Endodermal cell (in vitro differentiated cells): ENCODE measurements around the gene NFIA. TPM values are rescaled to one million over a fixed set of nuclear protein-coding genes. Genes with fewer than 3 reads are reported as not detected.

ENCODE experiments used
- DNase-seq: peaks from one replicate; pipeline ENCODE4 v3.0.0-alpha.2; 2017
- H3K27ac ChIP-seq: 2 replicates; pipeline ENCODE4 v1.5.1; 2013; ENCODE audit warnings: mild to moderate bottlenecking, low read depth, low read length, moderate library complexity
- H3K27me3 ChIP-seq: 2 replicates; pipeline ENCODE4 v1.6.1; 2013; ENCODE audit warnings: mild to moderate bottlenecking, low read length, moderate library complexity; ENCODE audit not compliant: insufficient read depth, control insufficient read depth, poor library complexity, severe bottlenecking
- H3K36me3 ChIP-seq: 2 replicates; pipeline ENCODE4 v1.7.0; 2013; ENCODE audit warnings: mild to moderate bottlenecking, low read length, moderate library complexity; ENCODE audit not compliant: control insufficient read depth, insufficient read depth
- H3K4me1 ChIP-seq: one replicate; pipeline ENCODE4 v1.7.0; 2013; ENCODE audit warnings: low read length; ENCODE audit not compliant: control insufficient read depth, insufficient read depth
- H3K4me3 ChIP-seq: 2 replicates; pipeline ENCODE4 v1.5.1; 2013; ENCODE audit warnings: mild to moderate bottlenecking, low read length, moderate library complexity
- H3K9ac ChIP-seq: 2 replicates; pipeline ENCODE4 v1.6.1; 2013; ENCODE audit warnings: mild to moderate bottlenecking, low read length, moderate library complexity; ENCODE audit not compliant: poor library complexity, severe bottlenecking; ENCODE audit errors: extremely low read depth
- H3K9me3 ChIP-seq: 2 replicates; pipeline ENCODE4 v1.6.1; 2013; ENCODE audit warnings: mild to moderate bottlenecking, low read length, moderate library complexity; ENCODE audit not compliant: control insufficient read depth
- H3K27ac Mint-ChIP-seq: 2 replicates; pipeline ENCODE4 v1.8.0; 2020; ENCODE audit warnings: mixed read lengths
- H3K27me3 Mint-ChIP-seq: 2 replicates; pipeline ENCODE4 v1.8.0; 2021; ENCODE audit warnings: mild to moderate bottlenecking, mixed read lengths; ENCODE audit not compliant: insufficient read depth
- H3K36me3 Mint-ChIP-seq: 2 replicates; pipeline ENCODE4 v1.8.0; 2020; ENCODE audit warnings: low read depth, mixed read lengths
- H3K4me1 Mint-ChIP-seq: 2 replicates; pipeline ENCODE4 v1.8.0; 2020; ENCODE audit warnings: mixed read lengths
- H3K4me3 Mint-ChIP-seq: 2 replicates; pipeline ENCODE4 v1.8.0; 2020; ENCODE audit warnings: mild to moderate bottlenecking, moderate library complexity, mixed read lengths
- H3K9me3 Mint-ChIP-seq: 2 replicates; pipeline ENCODE4 v1.8.0; 2020; ENCODE audit warnings: mild to moderate bottlenecking, mixed read lengths
- CTCF ChIP-seq: fragments of 200-600 bp; sonication (generic); conservative IDR thresholded peaks from 2 replicates; pipeline ENCODE4 v1.5.0; 2021; ENCODE audit warnings: antibody characterized with exemption, mild to moderate bottlenecking
- WGBS, 2 experiments: methylation state at CpG; one replicate each; pipeline versions ENCODE4 v1.1.5 to v1.1.7; 2013; ENCODE audit warnings: missing lambda C conversion rate in 2 of 2, mixed read lengths in 1 of 2; ENCODE audit not compliant: insufficient coverage in 1 of 2, insufficient read length in 1 of 2; 5-methylcytosine and 5-hydroxymethylcytosine counted together
- total RNA-seq, 2 donors: library from RNA; stranded (reverse); fragmentation: NEBNext Ultra II Directional in 1 of 2; extraction: Animal tissue kit (Norgen Biotek cat#: 25700) in 1 of 2; gene quantifications; 2 replicates in 1 of 2; 3 replicates in 1 of 2; pipeline ENCODE4 v1.2.1, GENCODE V29; 2021

NFIA gene
- total RNA-seq, 2 donors from 2014 or later = 2.3 to 3.8 TPM

DNA sequence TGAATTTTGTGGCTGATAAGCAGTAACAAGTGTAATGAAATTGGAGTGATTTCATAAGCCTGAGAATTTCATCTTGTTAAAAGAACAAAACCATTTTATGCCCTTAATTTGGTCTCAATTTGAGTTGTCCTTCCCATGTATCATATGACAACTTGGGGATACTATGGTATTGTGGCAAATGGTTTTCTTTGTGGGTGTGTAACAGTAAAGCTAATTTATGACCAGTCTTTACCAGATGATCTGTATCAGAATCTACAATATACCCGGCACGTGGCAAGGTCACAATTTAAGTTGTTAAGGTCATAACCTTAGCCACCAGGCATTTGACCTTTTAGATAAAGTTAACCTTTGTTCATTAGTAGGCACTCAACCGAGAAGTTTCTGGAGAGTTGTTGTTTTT lies 9.1 kb downstream of the NFIA start:
- Histone ChIP-seq H3K27me3 (no peaks in the 10 kb centered on the region), H3K36me3 (no peaks in the 10 kb centered on the region), H3K4me3 (no peak overlapping the region), H3K4me1 (no peaks in the 10 kb centered on the region), H3K9ac (no peak overlapping the region), H3K9me3 (no peaks in the 10 kb centered on the region), H3K27ac (no peak overlapping the region)
- no peak for DNase-seq
- Mint-ChIP-seq H3K36me3 (no peaks in the 10 kb centered on the region), H3K27ac (no peak overlapping the region), H3K4me3 (no peak overlapping the region), H3K27me3 (peaks cover 2% of the 10 kb centered on the region), H3K9me3 (no peaks in the 10 kb centered on the region), H3K4me1 (no peaks in the 10 kb centered on the region)
- 60 to 91% methylated on average over 2 to 3 of the region's 3 CpGs for whole genome bisulfite sequencing, 2 experiments
- TF ChIP-seq CTCF = no peak

DNA sequence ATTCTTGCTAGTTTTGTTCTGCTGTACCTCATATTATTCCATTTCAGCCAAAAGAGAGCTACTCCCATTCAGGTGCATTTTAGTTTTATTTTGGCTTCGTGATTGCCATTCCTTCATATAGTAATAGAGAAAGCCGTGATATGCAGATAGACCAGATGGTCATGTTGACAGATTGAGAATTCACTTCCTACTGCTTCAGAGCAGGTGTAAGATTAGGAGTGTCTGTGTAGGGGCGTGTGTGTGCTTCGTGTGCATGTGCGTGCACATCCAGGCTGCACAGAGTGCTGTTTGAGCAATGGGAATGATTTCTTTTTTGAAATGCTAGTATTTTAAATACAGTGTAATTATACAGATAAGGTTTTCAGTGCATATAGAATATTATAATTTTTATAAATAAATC lies 10.3 kb downstream of the NFIA start:
- 90 to 98% methylated on average over 2 to 5 of the region's 5 CpGs for WGBS, 2 experiments
- Histone ChIP-seq H3K9me3 (no peaks in the 10 kb centered on the region), H3K27me3 (no peaks in the 10 kb centered on the region), H3K4me3 (no peak overlapping the region), H3K9ac (no peak overlapping the region), H3K27ac (no peak overlapping the region), H3K4me1 (no peaks in the 10 kb centered on the region), H3K36me3 (no peaks in the 10 kb centered on the region)
- H3K9me3 Mint-ChIP-seq = no peaks in the 10 kb centered on the region
- H3K27ac Mint-ChIP-seq = no peak overlapping the region
- no peak for DNase-seq
- no peak for TF ChIP-seq CTCF
- no peak overlapping the region for H3K4me3 Mint-ChIP-seq
- H3K4me1 Mint-ChIP-seq = no peaks in the 10 kb centered on the region
- no peaks in the 10 kb centered on the region for H3K36me3 Mint-ChIP-seq
- H3K27me3 Mint-ChIP-seq = peaks cover 2% of the 10 kb centered on the region

DNA sequence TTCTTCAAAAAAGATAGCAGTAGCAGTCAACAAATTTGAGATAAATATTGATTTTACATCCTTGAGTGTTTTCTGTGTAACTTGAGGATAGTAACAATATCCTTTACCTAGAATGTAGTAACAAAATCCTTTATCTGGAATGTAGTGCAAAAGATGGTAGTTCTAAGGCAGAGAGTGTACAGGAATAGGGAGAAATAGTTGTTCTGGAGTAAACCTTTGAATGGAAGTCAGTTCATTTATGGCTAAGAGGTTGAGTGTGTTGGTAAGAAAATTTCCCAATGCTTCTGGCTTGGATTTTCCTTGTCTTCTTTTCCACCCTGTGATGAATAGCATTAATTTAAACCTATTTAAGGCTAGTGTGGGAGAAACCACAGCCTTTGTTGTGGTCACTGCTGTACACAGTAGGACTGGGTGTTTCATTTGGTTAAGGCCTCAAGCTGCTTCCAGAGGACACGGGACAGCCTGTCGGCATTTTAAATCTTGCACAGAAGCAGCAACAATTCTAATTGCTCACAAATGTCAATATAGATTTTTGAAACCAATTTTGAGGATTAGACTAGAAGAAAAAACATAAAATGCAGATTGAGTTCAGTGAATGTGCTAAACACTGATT lies 11.3 kb downstream of the NFIA start:
- no peak for DNase-seq
- H3K4me1 ChIP-seq = no peaks in the 10 kb centered on the region
- H3K27ac Mint-ChIP-seq = no peak overlapping the region
- no peaks in the 10 kb centered on the region for H3K9me3 Mint-ChIP-seq
- no peaks in the 10 kb centered on the region for H3K36me3 Mint-ChIP-seq
- no peak overlapping the region for H3K27ac ChIP-seq
- no peak overlapping the region for H3K4me3 Mint-ChIP-seq
- TF ChIP-seq CTCF = no peak
- WGBS, 2 experiments = 90% methylated on average over 2 of the region's 2 CpGs; no CpG with 5 or more reads in 1 of the 2 experiments
- H3K27me3 Mint-ChIP-seq = peaks cover 2% of the 10 kb centered on the region
- H3K36me3 ChIP-seq = no peaks in the 10 kb centered on the region
- no peaks in the 10 kb centered on the region for H3K4me1 Mint-ChIP-seq
- H3K27me3 ChIP-seq = no peaks in the 10 kb centered on the region
- H3K9me3 ChIP-seq = no peaks in the 10 kb centered on the region
- H3K4me3 ChIP-seq = no peak overlapping the region
- no peak overlapping the region for H3K9ac ChIP-seq
